ENCODE data around the gene GIMAP7.
"Not testable (repeated sequence)": the region's sequence is repeated elsewhere in the genome, so short reads cannot be mapped to it uniquely, and the experiment has no call there.

The GIMAP7 gene

DNA sequence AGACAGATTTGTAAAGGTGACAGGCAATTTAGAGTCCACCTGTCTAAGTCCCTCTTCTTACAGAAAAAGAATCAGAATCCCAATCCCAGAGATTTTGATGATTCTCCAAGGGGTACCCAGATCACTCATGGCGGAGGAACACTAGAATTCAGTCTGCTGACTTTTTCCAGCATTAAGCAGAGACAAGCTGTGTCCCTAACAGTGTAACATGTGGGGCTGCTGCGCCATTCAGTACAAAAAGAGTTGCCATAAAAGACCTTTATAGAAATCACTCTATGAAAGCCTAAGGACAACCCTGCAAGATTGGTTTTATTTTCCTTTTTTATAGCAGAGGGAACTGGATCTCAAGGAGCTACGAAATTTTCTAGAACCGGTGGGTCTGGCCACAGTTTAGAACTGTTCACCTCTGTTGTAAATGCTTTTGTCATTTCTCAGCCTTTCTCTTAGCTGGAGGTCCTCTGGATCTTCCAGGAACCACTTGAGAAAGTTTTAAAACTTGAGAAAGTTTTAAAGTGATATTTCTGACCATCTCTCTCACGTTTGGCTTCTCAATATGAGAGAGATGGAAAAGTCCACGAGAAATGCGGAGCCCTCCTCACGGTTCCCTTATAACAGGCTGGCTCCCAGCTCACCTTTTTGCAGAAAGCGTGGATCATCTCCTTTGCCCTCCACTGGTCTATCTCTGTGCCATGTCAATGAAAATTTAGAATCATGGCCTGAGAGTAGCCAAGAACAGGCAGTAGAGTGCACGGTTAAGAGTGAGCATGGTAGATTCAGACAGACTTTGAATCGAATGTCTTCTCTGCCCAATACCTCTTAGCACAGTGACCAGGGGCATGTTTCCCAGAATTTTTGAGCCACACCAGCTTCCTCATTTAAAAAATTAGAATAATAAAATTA is 826 bp downstream of the GIMAP7 start:
- TF ChIP-seq, protein P1, sequence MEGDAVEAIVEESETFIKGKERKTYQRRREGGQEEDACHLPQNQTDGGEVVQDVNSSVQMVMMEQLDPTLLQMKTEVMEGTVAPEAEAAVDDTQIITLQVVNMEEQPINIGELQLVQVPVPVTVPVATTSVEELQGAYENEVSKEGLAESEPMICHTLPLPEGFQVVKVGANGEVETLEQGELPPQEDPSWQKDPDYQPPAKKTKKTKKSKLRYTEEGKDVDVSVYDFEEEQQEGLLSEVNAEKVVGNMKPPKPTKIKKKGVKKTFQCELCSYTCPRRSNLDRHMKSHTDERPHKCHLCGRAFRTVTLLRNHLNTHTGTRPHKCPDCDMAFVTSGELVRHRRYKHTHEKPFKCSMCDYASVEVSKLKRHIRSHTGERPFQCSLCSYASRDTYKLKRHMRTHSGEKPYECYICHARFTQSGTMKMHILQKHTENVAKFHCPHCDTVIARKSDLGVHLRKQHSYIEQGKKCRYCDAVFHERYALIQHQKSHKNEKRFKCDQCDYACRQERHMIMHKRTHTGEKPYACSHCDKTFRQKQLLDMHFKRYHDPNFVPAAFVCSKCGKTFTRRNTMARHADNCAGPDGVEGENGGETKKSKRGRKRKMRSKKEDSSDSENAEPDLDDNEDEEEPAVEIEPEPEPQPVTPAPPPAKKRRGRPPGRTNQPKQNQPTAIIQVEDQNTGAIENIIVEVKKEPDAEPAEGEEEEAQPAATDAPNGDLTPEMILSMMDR (conservative IDR thresholded peaks at IDR 0.05), result no peak
- no peak overlapping the region for H3K27ac ChIP-seq

DNA sequence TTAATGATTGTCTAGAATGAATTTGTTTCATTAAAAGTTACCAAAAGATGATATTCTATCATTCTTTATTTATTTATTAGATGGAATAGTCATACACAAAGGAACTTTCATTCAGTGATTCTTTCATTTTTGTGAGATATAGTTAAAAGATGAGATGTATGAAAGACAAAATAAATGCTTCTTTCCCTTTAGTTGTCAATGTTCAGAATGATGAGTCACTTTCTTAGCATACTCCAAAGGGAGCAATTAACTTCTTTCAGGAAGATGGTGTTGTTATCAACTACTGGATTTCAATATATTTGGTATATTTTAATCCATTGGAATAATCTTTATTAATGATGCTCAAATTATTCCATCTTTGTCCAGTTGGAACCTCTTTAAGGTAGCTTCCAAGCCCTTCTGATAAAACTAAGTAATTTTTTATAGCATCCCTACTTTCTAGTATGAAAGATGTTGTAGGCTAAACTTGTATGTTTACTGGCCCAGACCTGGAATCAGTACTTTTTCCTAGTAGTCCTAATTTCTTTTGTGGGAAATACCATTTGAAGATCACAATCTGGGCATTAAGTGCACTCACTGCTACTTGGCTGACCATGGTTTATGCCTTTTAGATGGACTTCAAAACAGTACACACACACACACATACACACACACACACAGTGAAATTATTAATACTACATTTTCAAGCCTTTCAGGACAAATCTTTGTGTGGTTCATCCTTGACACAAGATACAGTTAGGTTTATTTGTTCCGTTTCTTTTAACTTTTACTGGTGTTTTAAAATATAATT is 2.5 kb downstream of the GIMAP7 start:
- no peak overlapping the region for H3K27ac ChIP-seq
- TF ChIP-seq, protein P1 (conservative IDR thresholded peaks at IDR 0.05), result no peak

DNA sequence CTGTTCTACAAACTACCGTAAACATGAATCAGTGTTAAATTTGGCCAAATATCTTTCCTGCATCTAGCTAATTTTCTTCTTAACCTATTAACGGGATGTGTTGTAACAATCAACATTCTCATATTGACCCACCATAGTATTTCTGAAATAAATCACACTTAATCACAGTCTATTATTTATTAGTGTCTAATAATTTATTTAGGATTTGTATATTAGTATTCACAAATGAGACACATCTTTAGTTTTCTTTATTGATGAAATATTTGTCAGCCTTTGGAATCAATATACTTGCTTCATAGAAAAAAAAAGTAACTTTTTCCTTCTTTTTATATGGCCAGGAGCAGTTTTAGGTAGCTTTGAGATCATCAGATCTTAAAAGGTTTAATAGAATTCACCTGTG is 4.6 kb downstream of the GIMAP7 start:
- TF ChIP-seq, protein P1 (conservative IDR thresholded peaks at IDR 0.05), result no peak
- no peak overlapping the region for H3K27ac ChIP-seq

DNA sequence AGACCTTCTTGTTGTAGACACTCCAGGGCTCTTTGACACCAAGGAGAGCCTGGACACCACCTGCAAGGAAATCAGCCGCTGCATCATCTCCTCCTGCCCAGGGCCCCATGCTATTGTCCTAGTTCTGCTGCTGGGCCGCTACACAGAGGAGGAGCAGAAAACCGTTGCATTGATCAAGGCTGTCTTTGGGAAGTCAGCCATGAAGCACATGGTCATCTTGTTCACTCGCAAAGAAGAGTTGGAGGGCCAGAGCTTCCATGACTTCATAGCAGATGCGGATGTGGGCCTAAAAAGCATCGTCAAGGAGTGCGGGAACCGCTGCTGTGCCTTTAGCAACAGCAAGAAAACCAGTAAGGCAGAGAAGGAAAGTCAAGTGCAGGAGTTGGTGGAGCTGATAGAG is 5.5 kb downstream of the GIMAP7 start:
- TF ChIP-seq, protein P1 (conservative IDR thresholded peaks at IDR 0.05), result no peak
- H3K27ac ChIP-seq, result no peak overlapping the region

DNA sequence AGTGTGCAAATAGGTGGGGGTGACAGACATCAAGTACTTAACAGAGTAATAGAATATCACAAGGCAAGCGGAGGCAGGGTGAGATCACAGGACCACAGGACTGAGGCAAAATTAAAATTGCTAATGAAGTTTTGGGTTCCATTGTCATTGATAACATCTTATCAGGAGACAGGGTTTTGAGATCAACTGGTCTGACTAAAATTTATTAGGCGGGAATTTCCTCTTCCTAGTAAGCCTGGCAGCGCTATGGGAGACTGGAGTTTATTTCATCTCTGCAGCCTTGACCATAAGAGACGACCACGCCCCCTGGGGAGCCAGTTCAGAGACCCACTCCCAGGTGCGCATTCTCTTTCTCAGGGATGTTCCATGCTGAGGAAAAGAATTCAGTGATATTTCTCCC is 8.3 kb downstream of the GIMAP7 start:
- not testable (repeated sequence) for H3K27ac ChIP-seq

DNA sequence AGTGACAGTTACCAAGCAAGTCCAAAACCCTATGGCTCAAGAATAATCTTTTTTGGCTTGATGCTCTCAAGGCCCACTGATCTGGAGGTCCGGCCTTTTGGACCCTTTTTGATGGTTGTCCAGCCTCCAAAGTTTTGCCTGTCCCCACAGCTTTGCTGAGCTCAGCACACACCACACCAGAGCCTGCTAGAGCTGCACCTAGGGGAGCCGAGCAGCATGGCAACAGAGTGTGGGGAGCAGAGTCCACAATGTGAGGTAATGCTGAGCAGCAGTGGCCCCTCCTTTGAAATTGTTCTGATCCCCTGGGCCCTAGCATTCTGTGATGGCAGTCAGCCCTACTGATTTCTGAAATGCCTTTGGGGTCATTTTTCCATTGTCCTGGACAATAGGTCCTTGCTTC is 9.3 kb downstream of the GIMAP7 start:
- H3K27ac ChIP-seq, result no peak overlapping the region
- TF ChIP-seq, protein P1 (conservative IDR thresholded peaks at IDR 0.05), result no peak

DNA sequence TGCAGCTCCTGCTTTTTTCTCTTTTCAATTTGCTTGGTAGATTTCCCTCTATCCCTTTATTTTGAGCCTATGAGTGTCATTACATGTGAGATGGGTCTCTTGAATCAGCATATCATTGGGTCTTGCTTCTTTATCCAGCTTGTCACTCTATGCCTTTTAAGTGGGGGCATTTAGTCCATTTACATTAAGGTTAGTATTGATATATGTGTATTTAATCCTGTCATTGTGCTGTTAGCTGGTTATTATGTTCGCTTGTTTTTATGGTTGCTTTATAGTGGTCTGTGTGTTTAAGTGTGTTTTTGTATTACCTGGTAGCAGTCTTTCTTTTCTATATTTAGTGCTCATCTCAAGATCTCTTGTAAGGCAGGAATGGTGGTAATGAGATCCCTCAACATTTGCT is 17.0 kb downstream of the GIMAP7 start:
- H3K27ac ChIP-seq, result no peak overlapping the region
- TF ChIP-seq, protein P1 (conservative IDR thresholded peaks at IDR 0.05), result no peak
